GM12865 (cell line): ENCODE data around the gene MYBPC2.

Source experiments
- DNase-seq: peaks from one replicate; pipeline ENCODE4 v3.0.0; 2010; ENCODE audit warnings: low read depth
- H3K4me3 ChIP-seq: 2 replicates; pipeline ENCODE4 v1.5.1; 2011; ENCODE audit warnings: mild to moderate bottlenecking, low read depth, low read length, control low read depth
- TF ChIP-seq, protein P1 (sequence below): IDR thresholded peaks from 2 replicates; pipeline ENCODE4 v1.5.1; 2011; ENCODE audit warnings: low read length, control low read depth, low read depth, inconsistent platforms; ENCODE audit not compliant: insufficient read depth; ENCODE audit errors: missing control alignments

Gene MYBPC2

DNA sequence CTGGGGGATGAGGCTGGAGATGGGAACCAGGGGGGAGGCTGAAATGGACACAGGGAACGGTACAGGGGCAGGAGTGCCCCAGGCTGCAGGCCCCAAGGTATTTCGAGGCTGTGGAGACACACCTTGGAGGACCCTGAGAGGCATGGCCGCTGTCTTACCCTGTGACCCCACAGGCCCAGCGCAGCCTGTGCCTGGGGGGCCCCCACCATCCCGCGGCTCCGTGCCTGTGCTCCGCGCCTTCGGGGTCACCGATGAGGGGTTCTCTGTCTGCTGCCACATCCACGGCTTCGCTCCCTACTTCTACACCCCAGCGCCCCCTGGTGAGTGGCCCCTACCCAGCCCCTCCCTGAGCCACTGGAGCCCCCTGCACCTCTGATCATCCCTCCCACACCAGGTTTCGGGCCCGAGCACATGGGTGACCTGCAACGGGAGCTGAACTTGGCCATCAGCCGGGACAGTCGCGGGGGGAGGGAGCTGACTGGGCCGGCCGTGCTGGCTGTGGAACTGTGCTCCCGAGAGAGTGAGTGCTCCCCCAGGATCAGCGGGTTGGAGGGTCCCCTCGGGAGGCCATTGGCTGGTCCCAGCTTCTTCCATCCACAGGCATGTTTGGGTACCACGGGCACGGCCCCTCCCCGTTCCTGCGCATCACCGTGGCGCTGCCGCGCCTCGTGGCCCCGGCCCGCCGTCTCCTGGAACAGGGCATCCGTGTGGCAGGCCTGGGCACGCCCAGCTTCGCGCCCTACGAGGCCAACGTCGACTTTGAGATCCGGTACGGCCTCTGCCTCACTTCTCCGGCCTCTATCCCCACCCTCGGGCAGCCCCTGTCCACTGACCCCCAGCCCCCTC is 30.9 kb upstream of the MYBPC2 start:
- TF ChIP-seq, protein P1, sequence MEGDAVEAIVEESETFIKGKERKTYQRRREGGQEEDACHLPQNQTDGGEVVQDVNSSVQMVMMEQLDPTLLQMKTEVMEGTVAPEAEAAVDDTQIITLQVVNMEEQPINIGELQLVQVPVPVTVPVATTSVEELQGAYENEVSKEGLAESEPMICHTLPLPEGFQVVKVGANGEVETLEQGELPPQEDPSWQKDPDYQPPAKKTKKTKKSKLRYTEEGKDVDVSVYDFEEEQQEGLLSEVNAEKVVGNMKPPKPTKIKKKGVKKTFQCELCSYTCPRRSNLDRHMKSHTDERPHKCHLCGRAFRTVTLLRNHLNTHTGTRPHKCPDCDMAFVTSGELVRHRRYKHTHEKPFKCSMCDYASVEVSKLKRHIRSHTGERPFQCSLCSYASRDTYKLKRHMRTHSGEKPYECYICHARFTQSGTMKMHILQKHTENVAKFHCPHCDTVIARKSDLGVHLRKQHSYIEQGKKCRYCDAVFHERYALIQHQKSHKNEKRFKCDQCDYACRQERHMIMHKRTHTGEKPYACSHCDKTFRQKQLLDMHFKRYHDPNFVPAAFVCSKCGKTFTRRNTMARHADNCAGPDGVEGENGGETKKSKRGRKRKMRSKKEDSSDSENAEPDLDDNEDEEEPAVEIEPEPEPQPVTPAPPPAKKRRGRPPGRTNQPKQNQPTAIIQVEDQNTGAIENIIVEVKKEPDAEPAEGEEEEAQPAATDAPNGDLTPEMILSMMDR: no peak
- no peak for DNase-seq

GRCh38 chr19:50402544-50403301 is 30.0 kb upstream of the MYBPC2 start:
- no peak for DNase-seq
- TF ChIP-seq, protein P1: no peak
- H3K4me3 ChIP-seq: no peak overlapping the region

More for the DNA sequence above, 30.9 kb upstream of the MYBPC2 start:
- no peak overlapping the region for H3K4me3 ChIP-seq

DNA sequence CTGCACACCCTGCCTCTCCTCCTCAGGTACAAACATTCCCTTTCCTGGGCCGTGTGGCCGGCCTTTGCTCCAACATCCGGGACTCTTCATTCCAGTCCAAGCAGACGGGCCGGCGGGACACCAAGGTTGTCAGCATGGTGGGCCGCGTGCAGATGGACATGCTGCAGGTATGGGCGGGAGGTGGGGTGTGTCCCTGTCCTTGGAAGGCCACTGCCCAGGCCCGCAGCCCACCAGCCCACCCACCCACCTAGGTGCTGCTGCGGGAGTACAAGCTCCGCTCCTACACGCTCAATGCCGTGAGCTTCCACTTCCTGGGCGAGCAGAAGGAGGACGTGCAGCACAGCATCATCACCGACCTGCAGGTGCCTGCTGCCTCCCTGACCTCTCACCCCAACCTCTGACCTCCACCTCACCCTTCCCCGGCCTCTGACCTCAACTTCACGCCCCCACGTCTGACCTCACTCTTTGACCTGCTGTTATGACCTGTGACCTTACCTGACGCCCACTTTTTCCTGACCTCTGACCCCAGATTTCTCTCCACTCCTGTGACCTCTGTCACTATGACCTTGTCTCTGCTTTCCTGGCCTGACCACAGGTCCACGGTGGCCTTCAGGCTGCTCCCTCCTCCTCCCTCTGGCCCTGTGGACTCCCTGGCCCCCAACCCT is 26.4 kb upstream of the MYBPC2 start:
- TF ChIP-seq, protein P1: no peak
- no peak overlapping the region for H3K4me3 ChIP-seq
- DNase-seq: no peak

- DNase-seq: no peak
- TF ChIP-seq, protein P1: no peak
- H3K4me3 ChIP-seq: no peak overlapping the region
Observed at GRCh38 chr19:50406829-50407228, 25.9 kb upstream of the MYBPC2 start.

DNA sequence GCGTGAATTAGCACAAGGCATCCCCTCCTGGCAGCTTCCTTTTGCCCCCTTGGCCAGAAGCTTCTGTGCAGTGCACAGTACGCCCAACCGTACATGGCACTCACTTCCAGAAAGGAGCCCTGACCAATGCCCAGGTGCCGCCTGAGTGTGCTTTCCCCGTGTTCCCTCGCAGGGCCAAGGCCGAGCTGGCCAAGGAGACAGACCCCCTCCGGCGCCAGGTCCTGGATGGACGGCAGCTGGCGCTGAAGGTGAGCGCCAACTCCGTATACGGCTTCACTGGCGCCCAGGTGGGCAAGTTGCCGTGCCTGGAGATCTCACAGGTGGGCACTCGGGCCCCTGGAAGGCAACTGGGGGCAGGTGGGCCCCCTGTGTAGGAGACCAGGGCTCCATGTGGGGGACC is 23.3 kb upstream of the MYBPC2 start:
- TF ChIP-seq, protein P1: no peak
- no peak overlapping the region for H3K4me3 ChIP-seq
- no peak for DNase-seq

GRCh38 chr19:50410109-50410508 is 22.6 kb upstream of the MYBPC2 start:
- no peak overlapping the region for H3K4me3 ChIP-seq
- TF ChIP-seq, protein P1: no peak
- DNase-seq: no peak
